T-helper 2 cell treated with Interferon-gamma antibody and Interleukin-4, amounts not matched to agents 100 ng/mL and 5 ng/mL, for 36 hours (primary cell): ENCODE results near the gene PPP1R1A. TPM values are rescaled to one million over a fixed set of nuclear protein-coding genes. Genes with fewer than 3 reads are reported as not detected.

ENCODE experiments used
- intact Hi-C: fragments of 100-400 bp; cut with micrococcal nuclease; formaldehyde crosslinking; loops from one replicate; pipeline ENCODE4 v1.15.1; 2023
- total RNA-seq: library from RNA; stranded (reverse); gene quantifications from 2 replicates; pipeline ENCODE4 v1.2.3, GENCODE V29; 2022

Gene PPP1R1A
- total RNA-seq, 1 donor from 2014 or later: not detected

DNA sequence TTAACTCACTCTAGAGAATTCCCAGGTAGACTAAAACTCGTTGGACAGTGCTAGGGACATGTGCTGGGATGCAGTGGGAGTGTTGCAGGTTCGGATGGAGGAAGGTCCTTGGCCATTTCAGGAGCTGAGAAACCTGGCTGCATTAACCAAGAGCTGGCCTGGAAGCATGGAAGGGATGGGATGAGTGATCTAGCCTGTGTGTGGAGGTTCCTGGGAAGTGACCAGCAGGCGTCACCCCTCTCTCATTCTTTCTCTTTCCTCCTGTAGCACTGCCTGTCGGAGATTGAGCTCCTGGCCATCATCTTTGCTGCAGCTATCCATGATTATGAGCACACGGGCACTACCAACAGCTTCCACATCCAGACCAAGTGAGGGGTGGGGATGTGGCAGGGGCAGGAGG lies 15.6 kb downstream of the PPP1R1A start:
- intact Hi-C loops: no loop called here

- intact Hi-C loops: no loop called here
Observed at GRCh38 chr12:54571193-54572188, 17.0 kb downstream of the PPP1R1A start.

DNA sequence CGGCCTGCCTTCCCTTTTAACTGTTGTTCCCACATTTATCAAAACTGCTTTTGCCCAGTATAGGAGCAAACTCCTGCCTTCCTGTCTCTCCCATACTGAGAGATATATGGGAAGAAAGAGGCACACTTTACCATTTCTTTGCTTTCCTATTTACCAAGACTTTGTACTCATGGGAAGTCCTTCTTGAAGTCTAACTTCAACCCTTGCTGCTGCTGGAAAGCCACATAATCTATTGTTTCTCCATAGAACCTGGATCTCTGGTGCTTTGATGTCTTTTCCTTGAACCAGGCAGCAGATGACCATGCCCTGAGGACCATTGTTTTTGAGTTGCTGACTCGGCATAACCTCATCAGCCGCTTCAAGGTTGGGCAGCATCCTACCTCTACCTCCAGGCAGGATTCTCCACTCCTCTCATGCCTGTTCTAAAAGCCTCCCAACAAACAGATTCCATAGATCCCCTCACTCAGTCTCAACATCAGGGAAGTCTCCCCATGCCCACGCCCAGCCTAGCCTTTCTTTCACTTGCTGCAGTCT lies 18.4 kb downstream of the PPP1R1A start:
- intact Hi-C loops: no loop called here

DNA sequence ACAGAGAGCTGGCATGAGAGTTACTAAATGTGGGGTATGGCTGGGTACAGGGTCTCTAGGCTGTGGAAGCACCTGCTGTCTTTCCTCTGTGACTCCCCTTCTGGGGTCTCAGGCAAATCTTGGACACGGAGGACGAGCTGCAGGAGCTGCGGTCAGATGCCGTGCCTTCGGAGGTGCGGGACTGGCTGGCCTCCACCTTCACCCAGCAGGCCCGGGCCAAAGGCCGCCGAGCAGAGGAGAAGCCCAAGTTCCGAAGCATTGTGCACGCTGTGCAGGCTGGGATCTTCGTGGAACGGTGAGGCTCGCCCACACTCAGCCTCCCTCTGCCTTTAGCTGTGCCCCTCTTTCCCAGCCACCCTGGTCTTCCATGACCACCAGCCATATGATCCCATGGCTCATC lies 19.4 kb downstream of the PPP1R1A start:
- intact Hi-C loops: no loop called here

- intact Hi-C loops: no loop called here
Observed at GRCh38 chr12:54566792-54567191, 21.7 kb downstream of the PPP1R1A start.

DNA sequence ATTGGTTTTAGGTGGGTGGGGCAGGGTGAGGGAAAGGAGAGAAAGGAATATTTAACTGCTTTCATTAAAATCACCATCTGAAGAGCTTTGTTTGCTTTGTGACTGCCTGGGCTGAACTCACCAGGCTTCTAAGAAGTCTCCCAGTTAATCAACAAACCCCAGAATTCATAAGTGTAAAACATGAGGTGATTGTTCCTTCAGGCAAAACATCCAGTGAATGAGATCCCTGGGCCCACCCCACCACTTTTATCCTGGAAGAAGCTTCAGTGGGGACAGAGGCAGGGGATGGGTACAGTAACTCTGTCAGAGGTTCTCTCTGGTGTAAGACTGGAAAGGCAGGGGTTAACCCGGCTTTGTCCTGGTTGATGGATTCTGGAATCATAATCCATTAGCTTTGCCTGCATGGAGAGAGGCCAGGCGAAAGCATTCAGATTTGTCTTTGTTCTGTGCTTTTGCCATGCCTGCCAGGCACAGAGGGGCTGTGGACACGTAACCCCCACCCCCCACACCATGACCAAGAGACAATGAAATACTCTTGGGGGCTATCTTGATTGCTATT lies 22.4 kb downstream of the PPP1R1A start:
- intact Hi-C loops: no loop called here

DNA sequence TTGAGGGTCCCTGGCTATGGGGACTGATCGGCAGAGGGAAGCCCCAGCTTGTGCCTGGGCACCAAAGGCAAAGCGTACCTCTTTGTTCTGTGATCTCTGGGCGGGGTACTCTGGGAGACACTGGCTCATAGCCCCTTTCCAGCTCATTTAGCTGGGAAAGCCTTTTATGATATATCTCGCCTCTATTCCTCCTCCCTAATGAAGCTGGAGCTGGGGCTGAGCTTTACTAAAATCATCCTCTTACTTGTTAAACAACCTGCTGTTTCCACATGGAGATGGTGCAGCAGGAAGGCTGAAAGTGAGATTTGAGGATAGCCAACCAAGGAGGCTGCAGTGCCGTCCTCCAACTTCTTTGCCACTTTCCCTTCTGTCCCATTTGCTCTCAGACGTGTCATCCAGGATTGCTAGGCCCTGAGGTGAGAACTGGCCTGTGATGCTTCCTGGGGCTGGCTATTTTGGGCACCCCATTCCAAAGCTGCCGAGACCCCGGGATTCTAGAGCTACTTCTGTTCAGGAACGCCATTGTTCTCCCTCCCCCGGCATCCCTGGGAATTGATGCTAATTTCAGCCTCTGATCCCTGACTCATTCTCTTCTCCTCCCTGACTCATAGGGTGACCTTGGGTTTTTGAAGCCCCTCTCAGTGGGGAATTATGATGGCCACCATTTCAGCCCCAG lies 23.0 kb downstream of the PPP1R1A start:
- intact Hi-C loops: no loop called here

- intact Hi-C loops: no loop called here
Observed at GRCh38 chr12:54564768-54565167, 23.7 kb downstream of the PPP1R1A start.

DNA sequence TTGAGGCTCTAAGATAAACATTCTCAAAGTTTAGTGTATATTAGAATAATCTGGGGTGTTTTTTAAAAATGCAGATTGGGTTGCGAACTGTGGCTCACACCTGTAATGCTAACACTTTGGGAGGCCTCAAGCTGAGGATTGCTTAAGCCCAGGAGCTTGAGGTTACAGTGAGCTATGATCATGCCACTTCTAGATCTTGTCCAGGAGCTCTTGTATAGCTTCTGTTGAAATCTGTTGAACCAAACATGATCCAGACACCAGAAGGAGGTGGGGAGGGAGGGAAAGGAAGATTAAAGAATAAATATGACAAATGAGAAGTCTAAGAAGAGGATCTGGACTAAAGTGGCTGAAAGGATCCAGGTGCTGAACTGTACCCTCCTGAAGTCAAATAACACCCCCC lies 24.7 kb downstream of the PPP1R1A start:
- intact Hi-C loops: no loop called here

GRCh38 chr12:54562750-54563356 lies 25.6 kb downstream of the PPP1R1A start:
- intact Hi-C loops: no loop called here

- intact Hi-C loops: loop anchor here (2.0 kb wide), 1 partner anchor 18 kb away; no protein-coding TSS in a partner anchor
Observed at GRCh38 chr12:54561164-54561563, 27.3 kb downstream of the PPP1R1A start.

- intact Hi-C loops: loop anchor here (2.0 kb wide), 1 partner anchor 18 kb away; no protein-coding TSS in a partner anchor
Observed at GRCh38 chr12:54560374-54560858, 28.0 kb downstream of the PPP1R1A start.

DNA sequence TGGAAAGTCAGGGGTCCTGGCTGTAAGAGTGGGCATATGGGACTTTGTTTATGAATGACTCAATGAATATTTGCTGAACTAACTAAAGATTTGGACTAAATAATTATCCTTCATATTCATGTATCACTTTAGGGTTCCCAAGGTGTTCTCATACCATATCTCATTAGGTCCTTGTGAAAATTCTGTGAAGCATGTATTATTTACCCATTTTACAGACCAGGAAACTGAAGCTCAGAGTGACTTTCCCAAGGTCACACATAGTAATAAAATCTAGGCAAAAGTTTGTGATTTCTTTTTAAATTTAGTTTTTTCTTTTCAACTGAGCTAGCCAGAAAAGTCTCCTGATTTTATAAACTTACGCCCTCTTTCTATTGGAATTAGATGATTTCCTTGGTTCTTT lies 29.7 kb downstream of the PPP1R1A start:
- intact Hi-C loops: no loop called here

DNA sequence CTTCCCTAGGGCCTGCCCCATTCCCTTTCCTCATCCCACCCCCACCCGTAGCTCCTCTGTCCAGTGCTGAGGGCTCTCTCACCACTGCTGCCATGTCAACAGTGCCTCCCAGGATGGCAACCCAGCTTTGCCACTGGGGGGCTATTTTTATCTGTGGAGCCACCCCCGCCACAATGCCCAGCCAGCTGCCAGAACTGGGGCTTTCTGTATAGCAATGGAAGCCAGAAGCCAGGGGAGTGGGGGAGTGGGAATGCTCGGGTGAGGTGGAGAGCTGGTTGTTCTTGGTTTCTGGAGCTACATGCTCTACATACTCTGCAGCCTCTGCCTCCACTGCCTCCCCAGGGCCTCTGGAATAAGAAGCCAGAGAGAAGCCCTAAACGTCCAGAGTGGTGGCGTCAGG lies 30.1 kb downstream of the PPP1R1A start:
- intact Hi-C loops: no loop called here

DNA sequence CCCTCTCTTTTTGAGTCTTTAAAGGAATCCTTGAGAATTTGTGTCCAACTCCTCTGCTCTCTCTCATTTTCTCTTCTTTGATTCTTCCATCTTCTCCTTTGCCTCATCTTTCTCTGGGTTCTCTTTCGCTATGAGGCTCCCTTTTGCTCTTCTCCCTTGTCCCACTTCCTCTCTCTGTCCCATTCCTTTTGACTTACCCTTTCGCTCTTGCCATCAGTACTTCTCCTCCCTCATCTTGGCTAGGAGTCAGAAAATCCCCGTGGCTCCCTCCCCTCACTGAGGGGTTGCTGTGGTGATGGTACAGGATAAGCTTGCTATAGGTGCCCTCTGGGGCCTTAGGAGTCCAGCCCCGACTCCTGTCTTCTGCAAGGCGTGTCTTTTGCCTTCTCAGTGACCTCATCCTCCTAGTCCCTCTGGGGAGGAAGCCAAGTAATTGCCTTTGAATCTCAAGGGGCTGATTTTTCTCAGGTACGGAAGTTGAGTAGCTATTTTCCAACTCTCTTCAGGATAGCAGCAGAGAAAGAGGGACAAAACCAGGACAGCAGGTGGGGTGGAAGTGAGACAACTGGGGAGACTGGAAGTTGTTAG lies 32.7 kb downstream of the PPP1R1A start:
- intact Hi-C loops: no loop called here

GRCh38 chr12:54549774-54550451 lies 38.5 kb downstream of the PPP1R1A start:
- intact Hi-C loops: no loop called here

DNA sequence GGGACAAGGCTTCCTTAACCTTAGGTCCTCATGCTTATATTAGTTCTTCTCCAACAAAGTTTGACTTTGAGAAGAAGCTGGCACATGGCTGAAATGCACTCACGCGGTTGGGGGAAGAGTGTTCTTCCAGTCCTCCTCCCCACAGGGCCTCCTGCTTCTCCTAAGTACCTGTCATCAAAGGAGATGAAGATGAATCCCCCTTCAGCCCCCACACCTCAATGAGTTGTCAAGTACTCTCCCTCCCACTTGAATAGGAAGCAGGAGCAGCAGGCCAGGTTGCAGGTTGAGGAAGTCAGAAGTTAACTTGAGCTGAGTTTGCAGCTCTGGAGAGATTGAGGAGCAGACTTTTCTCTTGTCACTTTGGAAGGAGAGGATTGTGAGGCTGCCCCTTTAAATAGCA lies 41.9 kb downstream of the PPP1R1A start:
- intact Hi-C loops: no loop called here

- intact Hi-C loops: no loop called here
Observed at GRCh38 chr12:54544743-54545142, 43.7 kb downstream of the PPP1R1A start.

DNA sequence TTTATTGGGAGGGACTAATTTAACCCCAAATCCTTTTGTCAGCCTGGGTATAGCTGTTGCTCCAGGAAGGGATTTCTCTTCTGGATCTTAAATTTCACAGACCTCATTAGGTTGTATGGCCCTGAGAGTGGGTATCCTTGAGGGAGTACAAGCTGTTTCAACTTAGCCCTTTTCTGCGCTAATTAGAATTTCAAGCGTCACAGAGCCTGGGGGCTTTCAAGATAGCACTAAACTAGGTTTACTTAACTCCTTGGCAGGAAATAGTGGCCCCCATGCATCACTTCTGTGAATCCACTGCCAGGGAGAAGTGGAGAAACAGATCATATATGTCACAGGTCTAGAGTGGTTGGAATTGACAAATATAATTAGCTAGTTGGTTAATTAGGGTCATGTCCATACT lies 44.9 kb downstream of the PPP1R1A start:
- intact Hi-C loops: no loop called here

- intact Hi-C loops: no loop called here
Observed at GRCh38 chr12:54541751-54542290, 46.6 kb downstream of the PPP1R1A start.
